Pancreas (tissue), 10 donors: Measurements from ENCODE around the gene NAV2. TPM values are rescaled to one million over a fixed set of nuclear protein-coding genes. Genes with fewer than 3 reads are reported as not detected.

Experiments used
- ATAC-seq, 4 donors: fragments of 200-7000 bp; cut with Tn5 transposase; one replicate each; pipeline versions ENCODE4 v1.8.0 to v1.9.1; 2020; ENCODE audit warnings: mild to moderate bottlenecking in 4 of 4, moderate library complexity in 4 of 4
- DNase-seq, 6 donors: peaks; one replicate each; pipeline ENCODE4 v3.0.0-alpha.2; 2020
- FAIRE-seq: peaks from 2 replicates; lab custom pipeline; 2012; peaks lifted over from hg19 to GRCh38; lab: Jason Lieb, UNC
- H3K27ac ChIP-seq, 4 donors: fragments of 200-600 bp; sonication (generic); 1 replicate in 3 of 4; 2 replicates in 1 of 4; pipeline versions ENCODE4 v1.5.0 to v1.8.0; 2020
- H3K27me3 ChIP-seq, 4 donors: fragments of 200-600 bp; one replicate each; pipeline ENCODE4 v1.8.0; 2021
- H3K36me3 ChIP-seq, 3 donors: fragments of 200-600 bp; sonication (generic) in 1 of 3; one replicate each; pipeline versions ENCODE4 v1.5.0 to v1.8.0; 2020 to 2021
- H3K4me1 ChIP-seq, 3 donors: fragments of 200-600 bp; one replicate each; pipeline ENCODE4 v1.8.0; 2021
- H3K4me3 ChIP-seq, 4 donors: fragments of 200-600 bp; sonication (generic) in 2 of 4; one replicate each; pipeline versions ENCODE4 v1.5.0 to v1.8.0; 2020 to 2021
- H3K9me3 ChIP-seq, 4 donors: fragments of 200-600 bp; one replicate each; pipeline ENCODE4 v1.8.0; 2021
- WGBS, 2 donors: extraction: QIAGEN DNeasy Blood & Tissue Kit; methylation state at CpG; one replicate each; pipeline ENCODE4 v1.1.7; 2013; 5-methylcytosine and 5-hydroxymethylcytosine counted together
- intact Hi-C, 3 donors: fragments of 100-400 bp; cut with DNase I; formaldehyde crosslinking; loops; one replicate each; pipeline versions ENCODE4 v1.11.1 to v1.14.2; 2022
- polyA plus RNA-seq, 2 donors: library from polyadenylated mRNA; stranded (reverse); fragments of 200-250 nt; gene quantifications; one replicate each; pipeline ENCODE4 v1.2.3, GENCODE V29; 2013
- total RNA-seq, 6 donors: library from RNA; stranded (reverse); fragmentation: NEBNext Ultra II Directional in 4 of 6; extraction: Animal tissue kit (Norgen Biotek cat#: 25700) in 4 of 6; gene quantifications; one replicate each; pipeline versions ENCODE4 v1.2.1 to v1.2.4, GENCODE V29; 2021 to 2023
- TF ChIP-seq, protein P1 (sequence below), 4 donors: fragments of 200-600 bp; sonication (generic) in 3 of 4; IDR thresholded peaks; one replicate each; pipeline versions ENCODE4 v1.5.0 to v1.8.0; 2021; ENCODE audit warnings: antibody characterized with exemption in 4 of 4
- donor health status: healthy with polysubstance abuse.
- donor health status: DM: no; HTN: no; CAD: no; lungs with moderate emphysema.
- donor health status: DM: no; HTN: no; CAD: no.
- donor health status: control.
- donor health status: control.
- donor health status: Bipolar disorder and iron deficiency.
- donor health status: DM: yes; HTN: yes; CAD: no.
- donor health status: DM: no; HTN: no; CAD: no.
- donor health status: DM: no; HTN: no; CAD: no.
- donor health status: DM: yes; HTN: yes; CAD: no.

Gene NAV2
- total and polyA plus RNA-seq, 8 donors: 5.8 to 26.9 (median 16.3) TPM

DNA sequence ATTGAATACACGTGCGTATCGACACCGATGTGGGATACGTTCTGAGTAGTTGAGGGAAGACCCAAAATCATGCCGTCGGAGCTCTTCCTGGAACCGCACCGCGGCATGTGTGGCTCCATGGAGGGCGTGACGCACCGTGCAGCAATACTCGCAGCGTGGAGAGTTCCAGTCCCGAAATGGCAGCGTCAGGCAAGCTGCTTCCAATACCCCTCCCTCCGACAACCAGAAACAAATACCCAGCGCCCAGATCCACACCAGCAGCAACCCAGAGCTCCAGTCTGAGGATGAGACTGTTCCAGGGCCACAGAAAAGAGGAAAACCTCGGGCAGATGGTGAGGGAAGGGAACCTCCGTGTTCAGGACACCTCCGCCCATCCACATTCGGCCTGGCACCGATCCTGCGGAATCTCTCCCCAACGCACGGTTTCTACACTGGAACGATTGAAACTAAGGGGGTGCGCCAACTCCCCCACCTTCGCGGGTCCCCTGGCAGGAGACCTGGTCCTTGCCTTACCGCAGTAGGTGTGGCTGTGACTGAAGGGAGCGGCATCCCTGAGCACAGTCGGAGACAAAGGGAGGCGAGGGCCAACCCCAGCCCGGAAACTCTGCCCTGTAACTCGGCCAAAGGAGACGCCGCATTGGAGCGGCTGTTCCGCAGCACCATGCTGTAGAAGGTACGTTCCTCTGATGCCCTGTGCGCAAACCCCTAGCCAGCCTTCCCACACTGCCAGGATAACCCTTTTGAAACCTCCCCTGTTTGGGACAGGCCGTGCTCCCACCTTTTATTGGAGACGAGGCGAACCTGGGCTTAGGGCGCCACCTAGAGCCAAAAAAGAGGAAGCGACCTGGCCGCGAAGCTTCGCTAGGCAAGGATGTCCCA lies 419.4 kb downstream of the NAV2 start:
- H3K27me3 ChIP-seq: no peaks in the 10 kb centered on the region
- H3K36me3 ChIP-seq: no peaks in the 10 kb centered on the region
- WGBS, 2 donors: 17 to 19% methylated on average over 51 of the region's 51 CpGs
- peak; percentile 70 to 89 (median 88) for ATAC-seq
- peak overlapping the region; percentile 13 to 34 (median 30) for H3K4me3 ChIP-seq
- FAIRE-seq: no peak
- H3K27ac ChIP-seq: no peak overlapping the region
- TF ChIP-seq, protein P1, sequence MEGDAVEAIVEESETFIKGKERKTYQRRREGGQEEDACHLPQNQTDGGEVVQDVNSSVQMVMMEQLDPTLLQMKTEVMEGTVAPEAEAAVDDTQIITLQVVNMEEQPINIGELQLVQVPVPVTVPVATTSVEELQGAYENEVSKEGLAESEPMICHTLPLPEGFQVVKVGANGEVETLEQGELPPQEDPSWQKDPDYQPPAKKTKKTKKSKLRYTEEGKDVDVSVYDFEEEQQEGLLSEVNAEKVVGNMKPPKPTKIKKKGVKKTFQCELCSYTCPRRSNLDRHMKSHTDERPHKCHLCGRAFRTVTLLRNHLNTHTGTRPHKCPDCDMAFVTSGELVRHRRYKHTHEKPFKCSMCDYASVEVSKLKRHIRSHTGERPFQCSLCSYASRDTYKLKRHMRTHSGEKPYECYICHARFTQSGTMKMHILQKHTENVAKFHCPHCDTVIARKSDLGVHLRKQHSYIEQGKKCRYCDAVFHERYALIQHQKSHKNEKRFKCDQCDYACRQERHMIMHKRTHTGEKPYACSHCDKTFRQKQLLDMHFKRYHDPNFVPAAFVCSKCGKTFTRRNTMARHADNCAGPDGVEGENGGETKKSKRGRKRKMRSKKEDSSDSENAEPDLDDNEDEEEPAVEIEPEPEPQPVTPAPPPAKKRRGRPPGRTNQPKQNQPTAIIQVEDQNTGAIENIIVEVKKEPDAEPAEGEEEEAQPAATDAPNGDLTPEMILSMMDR (IDR thresholded peaks at IDR 0.05): peak; percentile 60 to 83 (median 78)
- H3K4me1 ChIP-seq: no peaks in the 10 kb centered on the region
- peak; percentile 21 to 83 (median 62) for DNase-seq
- intact Hi-C loops: loop anchor here in 1 of 3 donors (10.0 kb wide), 2 partner anchors 387 to 567 kb away; no protein-coding TSS in a partner anchor
- H3K9me3 ChIP-seq: no peaks in the 10 kb centered on the region

DNA sequence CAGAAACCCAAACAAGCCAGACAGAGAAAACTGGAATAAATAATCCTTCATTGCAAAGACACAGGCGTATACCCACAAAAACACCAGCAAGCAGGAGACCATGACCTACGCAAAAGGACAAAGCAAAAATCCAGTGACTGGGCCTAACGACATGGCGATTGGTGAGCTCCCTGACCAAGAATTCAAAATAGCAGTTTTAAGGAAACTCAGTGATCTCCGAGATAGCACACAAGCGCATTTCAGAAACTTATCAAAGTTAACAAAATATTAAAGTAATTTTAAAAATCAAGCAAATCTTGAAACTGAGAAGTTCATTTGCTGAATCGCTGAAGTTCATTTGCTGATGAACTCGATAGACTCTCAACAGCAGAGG lies 420.0 kb downstream of the NAV2 start:
- H3K27ac ChIP-seq: no peak overlapping the region
- intact Hi-C loops: loop anchor here in 1 of 3 donors (10.0 kb wide), 2 partner anchors 388 to 568 kb away; no protein-coding TSS in a partner anchor
- H3K4me3 ChIP-seq: peak overlapping the region in 1 of 4 donors; percentile 34
- H3K4me1 ChIP-seq: no peaks in the 10 kb centered on the region
- H3K36me3 ChIP-seq: no peaks in the 10 kb centered on the region
- TF ChIP-seq, protein P1 (IDR thresholded peaks at IDR 0.05): no peak
- FAIRE-seq: no peak
- no peaks in the 10 kb centered on the region for H3K9me3 ChIP-seq
- no peak for DNase-seq
- H3K27me3 ChIP-seq: no peaks in the 10 kb centered on the region
- 40 to 49% methylated on average over 8 of the region's 8 CpGs for WGBS, 2 donors
- ATAC-seq: no peak

DNA sequence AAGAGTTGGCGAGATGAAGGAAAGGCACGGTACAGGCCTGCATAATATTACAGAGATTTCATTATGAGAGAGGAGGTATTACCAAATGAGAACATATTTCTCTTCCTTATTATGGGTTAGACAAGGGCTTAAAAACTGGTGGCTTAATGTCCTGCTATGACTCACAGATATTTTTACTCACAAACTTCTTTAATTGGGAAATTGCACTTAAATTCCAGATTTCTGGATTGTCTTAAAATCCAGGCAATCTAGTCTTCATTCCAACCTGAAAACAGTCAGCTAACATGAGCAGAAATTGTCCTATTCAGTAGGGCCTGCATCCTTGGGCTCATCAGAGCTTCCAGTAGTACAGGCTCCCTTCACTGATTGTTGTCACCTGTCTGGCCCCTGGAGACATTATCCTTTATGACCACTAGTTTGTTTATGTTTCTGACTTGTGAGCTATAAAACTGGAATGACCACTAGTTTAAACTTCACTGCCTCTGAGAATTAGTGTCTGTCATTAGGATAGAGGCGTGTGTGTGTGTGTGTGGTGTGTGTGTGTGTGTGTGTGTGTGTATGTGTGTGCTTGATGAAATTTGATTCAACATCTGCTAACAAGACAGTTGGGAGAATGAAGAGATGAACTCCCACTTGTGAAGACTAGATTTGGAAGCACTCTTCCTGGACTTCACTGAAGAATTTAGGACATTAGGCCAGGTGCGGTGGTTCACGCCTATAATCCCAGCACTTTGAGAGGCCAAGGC lies 422.5 kb downstream of the NAV2 start:
- FAIRE-seq (no peak), ATAC-seq (no peak), DNase-seq (no peak)
- H3K27me3 ChIP-seq: no peaks in the 10 kb centered on the region
- intact Hi-C loops: loop anchor here in 1 of 3 donors (10.0 kb wide), 2 partner anchors 390 to 570 kb away; no protein-coding TSS in a partner anchor
- H3K27ac ChIP-seq: no peak overlapping the region
- TF ChIP-seq, protein P1 (IDR thresholded peaks at IDR 0.05): no peak
- no peak overlapping the region for H3K4me3 ChIP-seq
- no peaks in the 10 kb centered on the region for H3K4me1 ChIP-seq
- no peaks in the 10 kb centered on the region for H3K9me3 ChIP-seq
- WGBS, 2 donors: 83 to 93% methylated on average over 5 of the region's 5 CpGs
- no peaks in the 10 kb centered on the region for H3K36me3 ChIP-seq

DNA sequence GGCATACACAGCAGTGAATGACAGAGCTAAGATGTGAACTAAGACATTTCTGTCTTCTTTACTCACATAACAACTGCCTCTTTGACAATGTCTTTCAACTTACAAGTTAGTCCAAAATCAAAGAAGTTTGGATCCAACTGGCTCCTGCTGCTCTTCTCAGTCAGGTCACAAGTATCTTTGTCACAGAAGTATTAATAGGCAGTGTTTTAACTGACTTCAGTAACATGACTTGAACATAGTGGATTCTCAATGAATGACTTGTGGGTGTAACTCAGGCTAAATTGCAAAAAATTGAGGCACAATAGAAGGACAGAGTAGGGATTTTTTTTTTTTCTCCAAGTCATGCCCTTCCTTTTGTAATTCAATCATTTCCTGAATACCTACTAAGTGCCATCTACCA lies 425.0 kb downstream of the NAV2 start:
- Histone ChIP-seq H3K27me3 (no peaks in the 10 kb centered on the region), H3K9me3 (no peaks in the 10 kb centered on the region), H3K36me3 (no peaks in the 10 kb centered on the region), H3K4me3 (no peak overlapping the region), H3K4me1 (no peaks in the 10 kb centered on the region), H3K27ac (no peak overlapping the region)
- FAIRE-seq: no peak
- TF ChIP-seq, protein P1 (IDR thresholded peaks at IDR 0.05): no peak
- no peak for ATAC-seq
- intact Hi-C loops: loop anchor here in 1 of 3 donors (10.0 kb wide), 2 partner anchors 393 to 573 kb away; no protein-coding TSS in a partner anchor
- DNase-seq: no peak
